Body of pancreas (tissue), 4 donors: ENCODE results near the gene CMBL. TPM values are rescaled to one million over a fixed set of nuclear protein-coding genes. Genes with fewer than 3 reads are reported as not detected.

Experiments
- ATAC-seq: fragments of 150-250 bp; one replicate; pipeline ENCODE4 v1.9.1; 2016
- DNase-seq, 4 donors: peaks; one replicate each; pipeline ENCODE4 v3.0.0-alpha.2; 2019
- H3K27ac ChIP-seq, 4 donors: fragments of 200-600 bp; sonication (generic); 1 replicate in 3 of 4; 2 replicates in 1 of 4; pipeline versions ENCODE4 v1.5.1 to v1.6.1; 2016 to 2019; ENCODE audit warnings: mild to moderate bottlenecking in 1 of 4, mixed read lengths in 1 of 4, moderate library complexity in 1 of 4
- H3K27me3 ChIP-seq, 2 donors: fragments of 200-600 bp; sonication (generic); one replicate each; pipeline ENCODE4 v1.6.0; 2016; ENCODE audit warnings: mild to moderate bottlenecking in 1 of 2
- H3K36me3 ChIP-seq, 2 donors: fragments of 200-600 bp; sonication (generic); replicated peaks in 1 of 2; 2 replicates each; pipeline ENCODE4 v1.5.1; 2016; ENCODE audit warnings: low read depth in 2 of 2; ENCODE audit not compliant: insufficient read depth in 1 of 2
- H3K4me1 ChIP-seq: fragments of 200-600 bp; sonication (generic); one replicate; pipeline ENCODE4 v1.6.0; 2016
- H3K4me3 ChIP-seq, 2 donors: fragments of 200-600 bp; sonication (generic); 1 replicate in 1 of 2; 2 replicates in 1 of 2; pipeline ENCODE4 v1.5.1; 2016 to 2019
- H3K9me3 ChIP-seq, 3 donors: fragments of 200-600 bp; sonication (generic); 1 replicate in 2 of 3; 2 replicates in 1 of 3; pipeline ENCODE4 v1.5.1; 2016
- POLR2A ChIP-seq, 3 donors: fragments of 450-650 bp; IDR thresholded peaks; one replicate each; pipeline ENCODE4 v1.6.1; 2016; ENCODE audit warnings: antibody characterized with exemption in 3 of 3, mild to moderate bottlenecking in 2 of 3
- WGBS, 2 donors: methylation state at CpG; one replicate each; pipeline ENCODE4 v1.1.5; 2017; 5-methylcytosine and 5-hydroxymethylcytosine counted together
- intact Hi-C: fragments of 100-400 bp; cut with DNase I; formaldehyde crosslinking; loops from one replicate; pipeline ENCODE4 v1.15.1; 2023
- total RNA-seq, 2 donors: library from RNA; depleted of rRNA; stranded (reverse); fragments of >200 nt; gene quantifications; one replicate each; pipeline ENCODE4 v1.1.0, GENCODE V29; 2016
- TF ChIP-seq, protein P1 (sequence below), 7 experiments: fragments of 450-650 bp in 4 of 7; fragments of 200-600 bp in 3 of 7; sonication (generic) in 3 of 7; IDR thresholded peaks; one replicate each; pipeline ENCODE4 v1.5.1; 2016 to 2019; ENCODE audit warnings: antibody characterized with exemption in 7 of 7

Gene CMBL
- total RNA-seq, 2 donors from 2014 or later = 4.4 to 4.9 TPM

- Histone ChIP-seq H3K27ac (peak overlapping the region in 3 of 4 donors; percentile 87 to 89 (median 88)), H3K36me3 (no peaks in the 10 kb centered on the region), H3K9me3 (no peaks in the 10 kb centered on the region), H3K4me1 (peaks cover 83% of the 10 kb centered on the region), H3K27me3 (no peaks in the 10 kb centered on the region), H3K4me3 (no peak overlapping the region)
- intact Hi-C loops = no loop called here
- WGBS, 2 donors = 32 to 39% methylated on average over 5 of the region's 5 CpGs
- DNase-seq (no peak), ATAC-seq (no peak)
- TF ChIP-seq, protein P1, sequence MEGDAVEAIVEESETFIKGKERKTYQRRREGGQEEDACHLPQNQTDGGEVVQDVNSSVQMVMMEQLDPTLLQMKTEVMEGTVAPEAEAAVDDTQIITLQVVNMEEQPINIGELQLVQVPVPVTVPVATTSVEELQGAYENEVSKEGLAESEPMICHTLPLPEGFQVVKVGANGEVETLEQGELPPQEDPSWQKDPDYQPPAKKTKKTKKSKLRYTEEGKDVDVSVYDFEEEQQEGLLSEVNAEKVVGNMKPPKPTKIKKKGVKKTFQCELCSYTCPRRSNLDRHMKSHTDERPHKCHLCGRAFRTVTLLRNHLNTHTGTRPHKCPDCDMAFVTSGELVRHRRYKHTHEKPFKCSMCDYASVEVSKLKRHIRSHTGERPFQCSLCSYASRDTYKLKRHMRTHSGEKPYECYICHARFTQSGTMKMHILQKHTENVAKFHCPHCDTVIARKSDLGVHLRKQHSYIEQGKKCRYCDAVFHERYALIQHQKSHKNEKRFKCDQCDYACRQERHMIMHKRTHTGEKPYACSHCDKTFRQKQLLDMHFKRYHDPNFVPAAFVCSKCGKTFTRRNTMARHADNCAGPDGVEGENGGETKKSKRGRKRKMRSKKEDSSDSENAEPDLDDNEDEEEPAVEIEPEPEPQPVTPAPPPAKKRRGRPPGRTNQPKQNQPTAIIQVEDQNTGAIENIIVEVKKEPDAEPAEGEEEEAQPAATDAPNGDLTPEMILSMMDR (IDR thresholded peaks at IDR 0.05) = no peak
- TF ChIP-seq POLR2A (IDR thresholded peaks at IDR 0.05) = no peak
Observed at GRCh38 chr5:10306114-10306513, 1.6 kb downstream of the CMBL start.

DNA sequence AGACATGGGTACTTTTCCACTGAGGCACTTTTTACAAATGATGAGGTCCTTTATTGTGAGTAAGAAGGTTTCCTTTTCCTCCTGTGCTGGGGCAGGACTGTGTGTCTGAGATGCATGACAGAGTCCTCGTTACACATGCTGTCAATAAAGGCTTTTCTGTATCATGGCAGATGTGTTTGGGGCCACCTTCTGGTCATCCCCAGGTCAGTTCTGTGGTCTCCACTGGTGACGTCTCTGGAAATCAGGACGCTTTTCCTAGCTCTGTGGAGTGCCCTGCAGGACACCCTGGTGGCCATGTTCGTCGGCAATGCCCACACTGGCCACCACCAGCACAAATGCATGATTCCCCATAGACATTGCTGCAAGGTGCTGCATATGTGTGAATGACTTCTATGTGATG is 2.8 kb downstream of the CMBL start:
- H3K27ac ChIP-seq = peak overlapping the region in 1 of 4 donors; percentile 81
- TF ChIP-seq, protein P1 (IDR thresholded peaks at IDR 0.05) = no peak
- no peak for TF ChIP-seq POLR2A (IDR thresholded peaks at IDR 0.05)
- ATAC-seq = no peak
- H3K4me1 ChIP-seq = peaks cover 71% of the 10 kb centered on the region
- WGBS, 2 donors = 87 to 90% methylated on average over 3 to 5 of the region's 5 CpGs
- no peaks in the 10 kb centered on the region for H3K27me3 ChIP-seq
- H3K4me3 ChIP-seq = no peak overlapping the region
- no peak for DNase-seq
- no peaks in the 10 kb centered on the region for H3K9me3 ChIP-seq
- intact Hi-C loops = no loop called here
- H3K36me3 ChIP-seq = no peaks in the 10 kb centered on the region

- Histone ChIP-seq H3K4me1 (peaks cover 64% of the 10 kb centered on the region), H3K27ac (peak overlapping the region; percentile 58 to 84 (median 82)), H3K36me3 (no peaks in the 10 kb centered on the region), H3K9me3 (no peaks in the 10 kb centered on the region), H3K27me3 (no peaks in the 10 kb centered on the region), H3K4me3 (no peak overlapping the region)
- intact Hi-C loops = no loop called here
- TF ChIP-seq, protein P1 (IDR thresholded peaks at IDR 0.05) = no peak
- TF ChIP-seq POLR2A (IDR thresholded peaks at IDR 0.05) = no peak
- DNase-seq (peak in 1 of 4 donors; percentile 48), ATAC-seq (peak; percentile 18)
- 58 to 66% methylated on average over 5 of the region's 5 CpGs for WGBS, 2 donors
Observed at GRCh38 chr5:10303699-10304170, 4.0 kb downstream of the CMBL start.

DNA sequence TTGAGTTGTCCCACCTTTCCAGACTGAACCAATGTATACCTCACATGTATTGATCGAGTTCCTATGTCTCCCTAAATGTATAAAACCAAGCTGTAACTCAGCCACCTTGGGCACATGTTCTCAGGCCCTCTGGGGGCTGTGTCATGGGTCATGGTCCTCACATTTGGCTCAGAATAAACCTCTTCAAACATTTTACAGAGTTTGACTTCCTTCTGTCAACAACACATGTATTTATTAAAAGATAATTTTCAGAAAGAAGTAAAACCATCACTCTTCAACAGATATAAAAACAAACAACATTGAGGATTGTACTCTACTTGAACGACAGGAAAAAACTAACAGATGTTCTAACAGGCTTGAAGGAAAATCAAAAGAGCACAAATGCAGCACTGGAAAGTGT is 4.5 kb downstream of the CMBL start:
- Histone ChIP-seq H3K27me3 (no peaks in the 10 kb centered on the region), H3K4me3 (no peak overlapping the region), H3K9me3 (no peaks in the 10 kb centered on the region), H3K27ac (peak overlapping the region; percentile 58 to 84 (median 82)), H3K36me3 (no peaks in the 10 kb centered on the region), H3K4me1 (peaks cover 60% of the 10 kb centered on the region)
- intact Hi-C loops = no loop called here
- 48 to 51% methylated on average over 2 of the region's 2 CpGs for whole genome bisulfite sequencing, 2 donors
- DNase-seq = no peak
- ATAC-seq = no peak
- TF ChIP-seq, protein P1 (IDR thresholded peaks at IDR 0.05) = no peak
